Hematopoietic multipotent progenitor cell treated with erythropoietin and hydrocortisone succinate and interleukin-3 and kit ligand, for 17 days (in vitro differentiated cells): ENCODE results near the gene AASDH.

Experiments
- DNase-seq: peaks from one replicate; pipeline ENCODE4 v3.0.0-alpha.2; 2015; ENCODE audit warnings: low spot score

AASDH gene

DNA sequence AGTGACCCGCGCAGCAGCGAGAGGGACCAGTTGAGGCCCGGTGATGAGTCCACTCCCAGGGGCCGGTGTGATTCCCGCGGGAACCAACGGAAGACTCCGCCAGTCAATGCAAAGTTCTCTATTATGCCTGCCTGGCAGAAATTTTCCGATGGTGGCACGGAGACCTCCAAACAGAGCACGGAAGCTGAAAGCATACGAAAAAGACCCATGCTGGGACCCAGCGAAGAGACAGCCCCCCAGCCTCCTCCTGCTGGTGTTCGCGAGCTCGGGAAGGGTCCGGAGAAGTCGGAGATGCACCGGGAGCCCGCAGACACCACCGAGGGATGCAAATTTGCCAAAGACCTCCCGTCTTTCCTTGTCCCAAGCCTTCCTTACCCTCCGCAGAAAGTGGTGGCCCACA is 71.7 kb downstream of the AASDH start:
- no peak for DNase-seq

DNA sequence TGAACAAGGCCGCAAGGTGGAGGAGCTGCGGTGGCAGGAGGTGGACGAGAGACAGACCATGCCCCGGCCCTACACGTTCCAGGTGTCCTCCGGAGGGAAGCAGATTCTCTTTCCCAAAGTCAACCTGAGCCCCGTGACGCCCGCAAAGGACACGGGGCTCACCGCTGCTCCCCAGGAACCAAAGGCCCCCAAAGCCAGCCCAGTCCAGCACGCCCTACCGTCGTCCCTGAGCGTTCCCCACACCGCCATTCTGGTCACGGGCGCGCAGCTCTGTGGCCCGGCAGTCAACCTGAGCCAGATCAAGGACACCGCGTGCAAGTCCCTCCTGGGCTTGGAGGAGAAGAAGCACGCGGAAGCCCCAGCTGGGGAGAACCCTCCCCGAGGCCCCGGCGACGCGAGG is 72.2 kb downstream of the AASDH start:
- DNase-seq = no peak

- DNase-seq = no peak
Measured at GRCh38 chr4:56314207-56314915, 72.9 kb downstream of the AASDH start.

DNA sequence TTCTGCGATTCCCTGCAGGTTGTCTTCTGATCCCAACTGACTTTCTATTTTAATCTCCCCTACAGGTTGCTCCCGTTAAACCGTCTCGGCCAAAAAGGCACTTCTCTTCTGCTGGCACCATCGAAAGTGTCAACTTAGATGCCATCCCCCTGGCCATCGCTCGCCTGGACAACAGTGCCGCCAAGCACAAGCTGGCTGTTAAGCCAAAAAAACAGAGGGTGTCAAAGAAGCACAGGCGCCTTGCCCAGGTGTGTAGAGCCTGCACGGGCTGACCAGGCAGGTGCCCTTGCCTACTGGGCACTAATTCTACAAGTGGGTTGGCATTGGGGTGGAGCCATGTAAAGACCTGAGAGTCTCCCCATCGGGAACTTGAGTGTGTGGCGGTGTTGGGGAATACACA is 74.2 kb downstream of the AASDH start:
- DNase-seq = no peak

DNA sequence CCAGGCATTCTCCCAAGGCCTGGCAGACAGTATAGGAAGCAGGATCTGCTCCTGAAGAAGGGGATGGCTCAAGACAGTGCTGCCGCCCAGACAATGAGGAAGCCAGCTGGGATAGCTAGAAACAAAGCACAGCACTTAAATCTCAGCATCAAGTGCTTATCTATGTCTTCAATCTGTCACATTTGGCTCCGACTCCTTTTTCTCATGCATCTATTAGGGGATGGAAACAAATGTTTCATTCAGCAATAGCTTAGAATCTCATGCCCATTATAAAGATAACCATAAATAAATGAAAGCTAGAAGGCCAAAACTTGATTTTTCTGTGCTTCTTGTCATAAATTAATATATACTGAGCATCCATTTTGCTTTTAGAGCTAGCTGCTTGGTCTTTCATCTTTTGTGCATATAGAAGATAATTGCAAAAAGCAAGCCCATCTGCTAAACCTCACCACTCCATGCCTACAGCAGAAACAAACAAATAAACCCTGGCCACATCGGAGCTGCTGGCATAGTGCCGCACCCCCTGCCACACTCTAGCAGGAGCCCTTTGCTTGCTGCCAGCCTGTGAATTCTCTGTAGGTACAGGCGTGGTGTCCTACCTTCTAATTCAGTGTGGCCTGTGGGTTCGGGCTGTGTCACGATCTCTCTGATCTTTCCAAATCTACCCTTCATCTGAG is 75.9 kb downstream of the AASDH start:
- DNase-seq = no peak

DNA sequence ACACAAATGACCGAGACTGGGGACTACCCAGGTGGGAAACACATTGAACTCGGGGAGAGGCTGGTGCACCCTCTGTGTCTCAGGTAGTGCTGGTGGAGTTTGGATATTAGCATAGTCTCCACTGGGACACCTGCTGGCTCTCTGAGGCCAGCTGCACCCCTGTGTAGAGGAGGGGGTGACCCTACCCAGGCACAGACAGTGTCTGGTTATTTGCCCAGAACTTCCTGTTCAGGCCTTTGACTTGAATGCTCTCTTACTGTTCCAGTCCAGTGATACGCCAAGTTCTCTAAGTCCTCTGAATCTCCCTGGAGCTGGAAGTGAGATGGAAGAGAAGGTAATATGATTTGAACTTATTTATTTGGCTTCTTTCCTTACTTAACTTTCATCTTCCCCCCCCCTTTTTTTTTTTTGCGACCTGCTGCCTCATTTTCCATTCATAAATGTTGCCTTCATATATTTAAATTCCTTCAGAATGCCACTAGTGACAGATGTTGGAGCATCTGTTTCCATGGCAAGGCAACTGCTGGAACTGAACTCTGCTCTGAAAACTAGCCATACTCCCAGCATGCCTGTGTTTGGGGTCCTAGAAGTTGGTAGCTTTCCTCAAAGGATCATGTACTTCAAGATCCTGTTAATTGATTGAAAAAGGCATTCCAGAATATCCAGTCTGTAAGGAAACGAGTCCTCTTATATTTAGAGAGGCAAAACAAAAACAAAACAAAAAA is 76.7 kb downstream of the AASDH start:
- no peak for DNase-seq

DNA sequence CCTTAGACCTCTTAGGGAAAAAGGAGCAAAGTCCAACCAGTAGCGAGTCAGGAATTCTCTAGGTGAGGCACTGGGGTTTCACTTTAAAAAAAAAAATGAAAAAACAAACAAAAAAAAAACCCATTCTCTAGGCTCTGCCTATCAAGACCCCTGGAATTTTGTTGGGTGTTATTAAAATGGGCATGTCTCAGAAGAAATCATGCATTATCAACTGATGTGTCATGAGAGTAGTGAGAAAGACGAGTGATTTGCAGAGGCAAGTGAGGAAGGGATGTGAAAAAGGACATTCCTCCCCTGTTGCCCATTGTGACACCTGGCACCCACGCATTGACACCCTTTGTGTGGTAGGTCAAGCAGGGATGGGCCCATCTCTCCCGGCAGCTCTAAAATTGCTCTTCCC is 78.9 kb downstream of the AASDH start:
- no peak for DNase-seq

GRCh38 chr4:56307423-56307822 is 79.9 kb downstream of the AASDH start:
- DNase-seq = no peak

DNA sequence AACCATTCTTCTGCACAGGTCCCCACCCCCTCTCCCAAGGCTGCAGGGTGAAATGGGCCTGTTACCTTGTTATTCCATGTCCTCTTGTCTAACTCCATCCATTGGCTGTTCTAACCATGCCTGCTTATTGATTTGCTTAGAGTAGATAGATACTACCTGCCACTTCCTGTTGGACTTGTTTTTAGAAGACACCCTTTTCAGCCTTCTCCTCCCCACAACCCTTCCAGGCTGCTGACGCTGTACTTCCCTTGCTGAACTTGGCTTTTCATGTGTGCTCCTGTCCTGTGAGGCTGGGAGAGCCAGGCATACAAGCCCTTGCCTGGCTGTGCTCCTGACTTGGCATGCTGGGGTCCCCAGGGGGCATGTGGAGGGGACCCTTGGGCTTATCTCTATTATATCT is 81.9 kb downstream of the AASDH start:
- no peak for DNase-seq

DNA sequence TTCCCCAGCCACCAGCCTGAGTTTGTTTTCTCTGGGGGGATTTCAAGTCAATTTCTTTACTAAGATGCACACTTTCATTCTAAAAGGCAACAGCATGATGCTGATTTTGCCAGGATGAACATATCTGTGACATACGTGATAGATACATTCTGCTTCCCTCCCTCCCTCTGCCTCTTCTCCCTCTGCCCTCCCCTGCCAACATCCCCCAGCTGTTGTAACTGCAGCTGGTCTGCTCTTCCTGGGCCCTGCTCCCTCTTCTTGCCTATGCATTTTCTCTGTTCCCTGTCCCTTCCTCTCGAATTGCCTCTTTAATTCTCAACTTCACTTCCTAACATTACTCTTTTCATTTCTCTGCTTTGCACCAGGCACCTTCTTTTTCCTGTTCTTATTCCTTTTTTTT is 83.4 kb downstream of the AASDH start:
- DNase-seq = no peak

GRCh38 chr4:56302760-56303159 is 84.5 kb downstream of the AASDH start:
- DNase-seq = no peak

GRCh38 chr4:56301997-56302496 is 85.2 kb downstream of the AASDH start:
- DNase-seq = no peak

DNA sequence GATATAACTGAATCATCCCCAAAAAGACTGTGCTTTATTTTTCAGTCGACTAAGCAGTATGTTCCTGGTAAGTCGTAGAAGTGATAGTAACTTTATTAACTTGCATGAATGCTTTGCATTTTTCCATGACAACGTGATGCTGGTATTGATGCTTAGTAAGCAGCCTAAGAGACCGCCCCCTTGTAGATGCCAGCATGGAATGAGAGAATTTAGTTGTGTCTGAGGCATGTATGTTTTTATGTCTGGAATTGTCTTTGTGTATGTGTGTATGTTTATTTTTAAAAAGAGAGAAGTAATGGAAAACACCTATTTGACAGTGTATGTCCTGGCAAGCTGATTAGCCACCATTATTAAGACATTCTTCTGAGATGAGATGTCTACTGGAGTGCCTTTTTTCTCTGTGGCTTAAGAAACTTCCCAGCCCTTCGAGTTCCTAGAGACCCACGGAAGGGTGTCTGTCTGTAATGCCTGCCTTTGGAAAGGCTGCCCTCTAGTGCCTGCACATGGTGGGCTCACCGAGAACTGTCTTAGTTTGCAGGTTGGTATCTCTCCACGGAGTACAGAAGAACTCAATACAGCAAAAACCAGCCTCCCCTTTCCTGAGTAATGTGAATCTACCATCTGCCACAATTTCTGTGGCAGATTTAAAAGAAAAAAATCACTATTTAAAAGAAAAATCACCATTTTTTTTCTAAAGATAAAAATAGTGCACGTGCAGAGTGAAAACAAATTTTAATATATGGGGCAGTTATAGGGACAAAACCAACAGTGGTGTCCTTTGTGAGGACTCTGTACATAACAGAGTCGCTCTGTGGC is 85.9 kb downstream of the AASDH start:
- DNase-seq = peak; percentile 77

DNA sequence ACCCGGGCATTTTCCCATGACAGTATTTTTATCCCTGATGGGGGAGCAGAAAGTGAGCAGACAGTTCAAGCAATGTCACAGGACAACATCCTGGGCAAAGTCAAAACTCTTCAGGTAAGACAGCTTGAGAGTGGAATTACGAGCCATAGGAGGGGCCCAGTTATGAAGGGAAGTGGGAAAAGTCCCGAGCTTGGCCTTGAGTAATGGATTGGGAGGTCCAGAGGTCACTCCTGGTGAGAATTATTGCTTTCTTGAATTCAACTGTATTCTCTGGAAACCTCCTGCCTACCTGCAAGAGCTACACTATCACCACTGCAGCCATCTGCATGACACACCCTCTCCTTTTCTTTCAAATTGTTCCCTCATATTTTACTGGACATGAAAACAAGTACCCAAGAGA is 89.1 kb downstream of the AASDH start:
- DNase-seq = no peak

GRCh38 chr4:56297776-56298175 is 89.5 kb downstream of the AASDH start:
- DNase-seq = no peak

DNA sequence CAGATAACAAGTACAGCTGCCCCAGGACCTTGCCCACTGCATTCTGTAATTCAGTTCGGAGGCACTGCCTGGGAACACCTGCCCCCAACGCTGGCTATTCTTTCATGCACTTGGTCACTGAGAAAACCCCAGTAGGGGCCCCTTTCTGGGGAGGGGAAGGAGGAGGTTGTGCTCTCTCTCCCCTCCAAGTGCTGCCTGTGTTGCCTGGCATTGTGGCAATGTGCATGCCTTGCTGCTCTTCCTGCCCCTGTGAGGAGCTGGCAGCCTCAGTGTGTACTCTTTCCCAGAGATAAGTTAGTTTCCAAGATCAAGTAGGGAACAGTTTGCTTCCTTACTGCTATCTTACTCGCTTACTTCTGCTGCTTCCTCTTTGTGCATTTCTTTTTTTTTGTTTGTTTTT is 90.8 kb downstream of the AASDH start:
- DNase-seq = no peak

DNA sequence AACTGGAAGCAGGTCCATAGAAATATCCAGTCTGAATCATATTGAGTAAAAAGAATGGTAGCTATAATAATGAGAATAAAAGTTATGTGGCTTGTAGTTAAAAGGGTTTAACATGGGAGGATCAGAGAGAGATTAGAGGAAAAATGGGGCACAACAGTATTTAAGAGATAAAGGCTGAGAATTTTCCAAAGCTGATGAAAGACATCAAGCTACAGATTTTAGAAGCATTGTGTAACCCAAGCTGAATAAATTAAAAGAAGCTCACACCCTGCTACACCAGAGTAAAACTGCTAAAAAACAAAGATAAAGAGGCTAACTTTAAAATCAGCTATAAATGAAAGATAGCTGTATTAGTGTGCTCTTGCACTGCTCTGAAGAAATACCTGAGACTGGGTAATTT is 94.2 kb downstream of the AASDH start:
- no peak for DNase-seq

GRCh38 chr4:56289934-56290333 is 97.4 kb downstream of the AASDH start:
- no peak for DNase-seq

- no peak for DNase-seq
Measured at GRCh38 chr4:56288663-56289062, 98.6 kb downstream of the AASDH start.
